ENCODE results near the gene RIC3. TPM values are rescaled to one million over a fixed set of nuclear protein-coding genes. Genes with fewer than 3 reads are reported as not detected.

The RIC3 gene
- total RNA-seq, 1 experiment from 2014 or later = not detected

DNA sequence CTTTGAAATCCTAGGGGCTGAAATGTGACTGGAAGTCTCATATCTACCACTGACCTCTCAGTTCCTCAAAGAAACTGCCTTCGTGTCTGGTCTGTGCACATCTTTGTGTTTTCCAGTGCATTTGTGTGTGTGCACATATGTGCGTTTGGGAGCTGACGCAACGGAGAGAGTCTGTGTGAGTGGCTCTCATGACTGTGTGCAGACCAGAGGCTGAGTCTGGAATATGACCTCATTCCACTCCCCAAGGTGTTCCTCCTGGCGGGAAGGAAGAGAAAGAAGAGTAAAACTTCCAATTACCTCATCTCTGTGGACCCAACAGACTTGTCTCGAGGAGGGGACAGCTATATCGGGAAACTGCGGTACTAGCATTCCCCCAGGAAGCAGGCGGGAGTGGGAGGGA is 71.4 kb downstream of the RIC3 start:
- Histone ChIP-seq H3K27ac (ENCODE audit: low read depth, low read length) (no peak overlapping the region), H2AFZ (ENCODE audit: low read depth, low read length, poor library complexity, severe bottlenecking) (no peak overlapping the region), H3K4me3 (replicated peaks in 1 of 2; ENCODE audit: low read depth in 1 of 2, low read length in 2 of 2) (no peak overlapping the region), H3K4me1 (ENCODE audit: control insufficient read depth in 1 of 2, insufficient read depth in 2 of 2, low read length in 2 of 2) (peaks cover 0 to 8% of the 10 kb centered on the region in 2 experiments; a peak in 2 of 4 replicates), H3K9me3 (ENCODE audit: control insufficient read depth in 1 of 2, insufficient read depth in 1 of 2, low read depth in 1 of 2, low read length in 2 of 2) (no peaks in the 10 kb centered on the region), H3K4me2 (ENCODE audit: low read length) (no peak overlapping the region), H3K36me3 (ENCODE audit: control insufficient read depth in 1 of 2, insufficient read depth in 2 of 2, low read length in 2 of 2) (no peaks in the 10 kb centered on the region), H3K27me3 (ENCODE audit: insufficient read depth, low read length) (no peaks in the 10 kb centered on the region), H3K9ac (ENCODE audit: low read length) (no peak overlapping the region), H3K79me2 (ENCODE audit: insufficient read depth, low read length) (no peaks in the 10 kb centered on the region), H4K20me1 (ENCODE audit: insufficient read depth) (no peaks in the 10 kb centered on the region), H3K9me2 (ENCODE audit: insufficient read depth) (no peaks in the 10 kb centered on the region)
- no peak for TF ChIP-seq CEBPB (IDR thresholded peaks at IDR 0.05; ENCODE audit: low read depth)
- no peak for TF ChIP-seq CBX3 (IDR thresholded peaks at IDR 0.05; ENCODE audit: low read depth)
- TF ChIP-seq ZNF274 (IDR thresholded peaks at IDR 0.05; ENCODE audit: low read depth, low read length) = no peak
- no peak for TF ChIP-seq EZH2phosphoT487 (IDR thresholded peaks at IDR 0.05; ENCODE audit: borderline replicate concordance)
- no peak for TF ChIP-seq EGR1 (IDR thresholded peaks at IDR 0.05; ENCODE audit: low read depth)
- no peak for TF ChIP-seq POLR2AphosphoS5 (IDR thresholded peaks at IDR 0.05; ENCODE audit: low read depth, low read length)
- TF ChIP-seq TCF7L2 (IDR thresholded peaks at IDR 0.05; ENCODE audit: borderline replicate concordance, extremely low read depth, insufficient read depth, insufficient read length) = no peak
- TF ChIP-seq SIN3A (IDR thresholded peaks at IDR 0.05; ENCODE audit: low read depth) = no peak
- TF ChIP-seq ZBTB33 (IDR thresholded peaks at IDR 0.05; ENCODE audit: extremely low read depth, insufficient replicate concordance, low read length) = no peak
- TF ChIP-seq SRF (IDR thresholded peaks at IDR 0.05; ENCODE audit: low read depth) = no peak
- TF ChIP-seq, protein P1, sequence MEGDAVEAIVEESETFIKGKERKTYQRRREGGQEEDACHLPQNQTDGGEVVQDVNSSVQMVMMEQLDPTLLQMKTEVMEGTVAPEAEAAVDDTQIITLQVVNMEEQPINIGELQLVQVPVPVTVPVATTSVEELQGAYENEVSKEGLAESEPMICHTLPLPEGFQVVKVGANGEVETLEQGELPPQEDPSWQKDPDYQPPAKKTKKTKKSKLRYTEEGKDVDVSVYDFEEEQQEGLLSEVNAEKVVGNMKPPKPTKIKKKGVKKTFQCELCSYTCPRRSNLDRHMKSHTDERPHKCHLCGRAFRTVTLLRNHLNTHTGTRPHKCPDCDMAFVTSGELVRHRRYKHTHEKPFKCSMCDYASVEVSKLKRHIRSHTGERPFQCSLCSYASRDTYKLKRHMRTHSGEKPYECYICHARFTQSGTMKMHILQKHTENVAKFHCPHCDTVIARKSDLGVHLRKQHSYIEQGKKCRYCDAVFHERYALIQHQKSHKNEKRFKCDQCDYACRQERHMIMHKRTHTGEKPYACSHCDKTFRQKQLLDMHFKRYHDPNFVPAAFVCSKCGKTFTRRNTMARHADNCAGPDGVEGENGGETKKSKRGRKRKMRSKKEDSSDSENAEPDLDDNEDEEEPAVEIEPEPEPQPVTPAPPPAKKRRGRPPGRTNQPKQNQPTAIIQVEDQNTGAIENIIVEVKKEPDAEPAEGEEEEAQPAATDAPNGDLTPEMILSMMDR (IDR thresholded peaks at IDR 0.05 in 2 of 3, conservative IDR thresholded peaks at IDR 0.05 in 1 of 3; ENCODE audit: borderline replicate concordance in 1 of 3, insufficient read depth in 1 of 3, low read depth in 2 of 3, low read length in 2 of 3) = no peak
- no peak for TF ChIP-seq ATF3 (IDR thresholded peaks at IDR 0.05)
- TF ChIP-seq SP1 (IDR thresholded peaks at IDR 0.05; ENCODE audit: low read depth) = no peak
- TF ChIP-seq, protein P2, sequence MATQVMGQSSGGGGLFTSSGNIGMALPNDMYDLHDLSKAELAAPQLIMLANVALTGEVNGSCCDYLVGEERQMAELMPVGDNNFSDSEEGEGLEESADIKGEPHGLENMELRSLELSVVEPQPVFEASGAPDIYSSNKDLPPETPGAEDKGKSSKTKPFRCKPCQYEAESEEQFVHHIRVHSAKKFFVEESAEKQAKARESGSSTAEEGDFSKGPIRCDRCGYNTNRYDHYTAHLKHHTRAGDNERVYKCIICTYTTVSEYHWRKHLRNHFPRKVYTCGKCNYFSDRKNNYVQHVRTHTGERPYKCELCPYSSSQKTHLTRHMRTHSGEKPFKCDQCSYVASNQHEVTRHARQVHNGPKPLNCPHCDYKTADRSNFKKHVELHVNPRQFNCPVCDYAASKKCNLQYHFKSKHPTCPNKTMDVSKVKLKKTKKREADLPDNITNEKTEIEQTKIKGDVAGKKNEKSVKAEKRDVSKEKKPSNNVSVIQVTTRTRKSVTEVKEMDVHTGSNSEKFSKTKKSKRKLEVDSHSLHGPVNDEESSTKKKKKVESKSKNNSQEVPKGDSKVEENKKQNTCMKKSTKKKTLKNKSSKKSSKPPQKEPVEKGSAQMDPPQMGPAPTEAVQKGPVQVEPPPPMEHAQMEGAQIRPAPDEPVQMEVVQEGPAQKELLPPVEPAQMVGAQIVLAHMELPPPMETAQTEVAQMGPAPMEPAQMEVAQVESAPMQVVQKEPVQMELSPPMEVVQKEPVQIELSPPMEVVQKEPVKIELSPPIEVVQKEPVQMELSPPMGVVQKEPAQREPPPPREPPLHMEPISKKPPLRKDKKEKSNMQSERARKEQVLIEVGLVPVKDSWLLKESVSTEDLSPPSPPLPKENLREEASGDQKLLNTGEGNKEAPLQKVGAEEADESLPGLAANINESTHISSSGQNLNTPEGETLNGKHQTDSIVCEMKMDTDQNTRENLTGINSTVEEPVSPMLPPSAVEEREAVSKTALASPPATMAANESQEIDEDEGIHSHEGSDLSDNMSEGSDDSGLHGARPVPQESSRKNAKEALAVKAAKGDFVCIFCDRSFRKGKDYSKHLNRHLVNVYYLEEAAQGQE (IDR thresholded peaks at IDR 0.05; ENCODE audit: low read depth) = no peak
- no peak for TF ChIP-seq FOSL1 (IDR thresholded peaks at IDR 0.05; ENCODE audit: low read depth)
- TF ChIP-seq ZFX (IDR thresholded peaks at IDR 0.05) = no peak
- no TSS peak for BruUV-seq (replicated peaks)
- ChIA-PET RAD21 (ENCODE audit: low non-redundant PET in 1 of 2, low total read pairs in 2 of 2, uncharacterized antibody in 2 of 2, unreplicated experiment in 2 of 2) (interaction anchor here in 1 of 2 experiments (3.5 kb wide), 1 partner anchor 91 kb away, joined by 31 read pairs; no protein-coding TSS in a partner anchor), POLR2A (no interaction called here), CTCF (interaction anchor here (1.2 to 8.1 kb wide), 3 partner anchors 9 to 110 kb away, joined by 3 to 184 read pairs (median 16); partner anchors contain the start of gene EIF3F)
- ATAC-seq (no peak), DNase-seq (ENCODE audit: low read depth, low spot score) (no peak)
- intact Hi-C loops (cut with micrococcal nuclease) = loop anchor here (10.0 kb wide), 3 partner anchors 203 to 1003 kb away; no protein-coding TSS in a partner anchor
